ENCODE results near the gene PPP1R13L. TPM values are rescaled to one million over a fixed set of nuclear protein-coding genes. Genes with fewer than 3 reads are reported as not detected.
A peak's percentile ranks its signal among the peaks of the same experiment; 100 is the strongest.
"Not testable (repeated sequence)": the region's sequence is repeated elsewhere in the genome, so short reads cannot be mapped to it uniquely, and the experiment has no call there.

PPP1R13L gene
- total RNA-seq, 1 donor from 2014 or later: 67.9 TPM

DNA sequence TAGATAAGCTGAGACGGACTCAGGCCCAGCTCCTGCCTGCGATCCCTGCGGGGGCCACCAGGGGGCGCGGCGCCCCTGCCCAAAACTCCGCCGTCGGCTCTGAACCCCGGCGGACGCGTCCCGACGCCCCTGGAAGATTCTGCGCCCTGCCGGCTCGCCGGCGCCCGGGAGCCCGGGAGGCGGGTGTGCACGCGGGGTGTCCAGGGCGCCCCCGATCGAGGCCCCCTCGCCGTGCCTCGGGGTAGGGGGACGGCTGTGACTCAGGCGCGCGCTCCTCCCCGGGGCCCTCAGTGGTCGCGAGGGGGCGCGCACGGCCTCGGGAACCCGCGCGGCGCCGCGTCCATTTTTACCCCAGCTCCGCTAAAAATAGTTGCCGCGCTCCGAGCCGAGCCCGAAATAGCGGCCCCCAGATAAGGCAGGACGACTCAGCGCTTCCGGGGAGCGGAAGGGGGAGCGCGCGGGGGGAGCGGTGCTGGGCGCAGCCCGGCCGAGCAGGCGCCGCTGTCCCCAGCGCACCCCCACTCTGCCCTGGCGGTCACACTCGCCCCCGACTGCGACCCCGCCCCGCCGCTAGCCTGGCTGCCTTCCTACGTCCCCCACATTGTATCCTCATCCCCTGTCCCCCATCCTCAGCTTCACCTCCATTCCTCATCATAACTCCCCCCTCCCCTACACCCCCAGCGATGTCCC is 34.8 kb upstream of the PPP1R13L start:
- peaks cover 12% of the 10 kb centered on the region for H3K4me1 ChIP-seq
- intact Hi-C loops (cut with DNase I): loop anchor here (2.0 kb wide), 1 partner anchor 39 kb away; no protein-coding TSS in a partner anchor
- TF ChIP-seq, protein P1, sequence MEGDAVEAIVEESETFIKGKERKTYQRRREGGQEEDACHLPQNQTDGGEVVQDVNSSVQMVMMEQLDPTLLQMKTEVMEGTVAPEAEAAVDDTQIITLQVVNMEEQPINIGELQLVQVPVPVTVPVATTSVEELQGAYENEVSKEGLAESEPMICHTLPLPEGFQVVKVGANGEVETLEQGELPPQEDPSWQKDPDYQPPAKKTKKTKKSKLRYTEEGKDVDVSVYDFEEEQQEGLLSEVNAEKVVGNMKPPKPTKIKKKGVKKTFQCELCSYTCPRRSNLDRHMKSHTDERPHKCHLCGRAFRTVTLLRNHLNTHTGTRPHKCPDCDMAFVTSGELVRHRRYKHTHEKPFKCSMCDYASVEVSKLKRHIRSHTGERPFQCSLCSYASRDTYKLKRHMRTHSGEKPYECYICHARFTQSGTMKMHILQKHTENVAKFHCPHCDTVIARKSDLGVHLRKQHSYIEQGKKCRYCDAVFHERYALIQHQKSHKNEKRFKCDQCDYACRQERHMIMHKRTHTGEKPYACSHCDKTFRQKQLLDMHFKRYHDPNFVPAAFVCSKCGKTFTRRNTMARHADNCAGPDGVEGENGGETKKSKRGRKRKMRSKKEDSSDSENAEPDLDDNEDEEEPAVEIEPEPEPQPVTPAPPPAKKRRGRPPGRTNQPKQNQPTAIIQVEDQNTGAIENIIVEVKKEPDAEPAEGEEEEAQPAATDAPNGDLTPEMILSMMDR (IDR thresholded peaks at IDR 0.05): peak; percentile 100
- DNase-seq: peak; percentile 91
- peak; percentile 75 for ATAC-seq
- no peaks in the 10 kb centered on the region for H3K9me3 ChIP-seq
- H3K27me3 ChIP-seq: no peaks in the 10 kb centered on the region
- H3K27ac ChIP-seq: peak overlapping the region; percentile 87
- H3K36me3 ChIP-seq: no peaks in the 10 kb centered on the region
- peak overlapping the region; percentile 72 for H3K4me3 ChIP-seq

DNA sequence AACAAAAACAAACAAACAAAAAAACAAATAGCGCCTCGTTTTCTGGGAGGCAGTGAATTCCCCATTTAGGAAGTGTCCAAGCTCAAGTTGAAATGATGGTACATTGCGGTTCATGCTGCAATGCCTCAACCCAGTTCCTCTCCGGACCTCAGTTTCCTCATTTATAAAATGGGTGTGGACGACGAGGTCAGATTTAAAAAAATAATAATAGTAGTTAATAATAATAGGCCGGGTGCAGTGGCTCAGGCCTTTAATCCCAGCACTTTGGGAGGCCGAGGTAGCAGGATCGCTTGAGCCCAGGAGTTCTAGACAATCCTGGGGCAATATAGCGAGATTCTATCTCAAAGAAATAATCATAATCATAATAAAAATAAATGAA is 34.3 kb upstream of the PPP1R13L start:
- Histone ChIP-seq H3K9me3 (no peaks in the 10 kb centered on the region), H3K36me3 (no peaks in the 10 kb centered on the region), H3K4me3 (peak overlapping the region; percentile 72), H3K4me1 (peaks cover 9% of the 10 kb centered on the region), H3K27ac (peak overlapping the region; percentile 87), H3K27me3 (no peaks in the 10 kb centered on the region)
- TF ChIP-seq, protein P1 (IDR thresholded peaks at IDR 0.05): no peak
- ATAC-seq: no peak
- intact Hi-C loops (cut with DNase I): no loop called here
- no peak for DNase-seq

DNA sequence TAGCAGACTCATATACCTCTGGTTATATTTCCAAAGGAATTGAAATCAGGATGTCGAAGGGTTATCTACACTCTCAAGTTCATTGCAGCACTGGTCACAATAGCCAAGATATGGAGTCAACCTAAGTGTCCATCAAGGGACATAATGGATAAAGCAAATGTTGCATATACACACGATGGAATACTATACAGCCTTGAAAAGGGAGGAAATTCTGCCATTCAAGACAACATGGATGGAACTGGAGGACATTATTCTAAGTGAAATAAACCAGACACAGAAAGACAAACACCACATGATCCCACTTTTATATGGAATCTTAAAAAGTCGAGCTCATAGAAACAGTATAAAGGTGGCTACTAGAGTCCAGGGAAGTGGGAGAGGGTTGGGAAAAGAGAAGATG is 32.5 kb upstream of the PPP1R13L start:
- Histone ChIP-seq H3K4me1 (no peaks in the 10 kb centered on the region), H3K9me3 (no peaks in the 10 kb centered on the region), H3K27me3 (no peaks in the 10 kb centered on the region), H3K27ac (no peak overlapping the region), H3K36me3 (no peaks in the 10 kb centered on the region), H3K4me3 (no peak overlapping the region)
- ATAC-seq (no peak), DNase-seq (no peak)
- TF ChIP-seq, protein P1 (IDR thresholded peaks at IDR 0.05): no peak
- intact Hi-C loops (cut with DNase I): no loop called here

DNA sequence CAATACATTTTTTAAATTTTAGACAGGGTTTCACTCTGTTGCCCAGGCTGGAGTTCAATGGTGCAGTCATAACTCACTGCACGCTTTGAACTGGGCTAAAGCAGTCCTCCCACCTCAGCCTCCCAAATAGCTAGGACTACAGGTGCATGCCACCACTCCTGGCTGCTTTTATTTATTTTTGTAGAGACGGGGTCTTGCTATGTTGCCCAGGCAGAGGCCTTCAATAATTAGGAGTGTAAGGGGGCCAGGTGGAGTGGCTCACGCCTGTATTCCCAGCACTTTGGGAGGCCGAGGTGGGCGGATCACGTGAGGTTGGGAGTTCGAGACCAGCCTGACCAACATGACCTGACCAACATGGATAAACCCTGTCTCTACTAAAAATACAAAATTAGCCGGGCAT is 27.7 kb upstream of the PPP1R13L start:
- H3K27ac ChIP-seq; H3K27me3 ChIP-seq; H3K9me3 ChIP-seq; H3K36me3 ChIP-seq; DNase-seq; H3K4me3 ChIP-seq; ATAC-seq; H3K4me1 ChIP-seq; intact Hi-C loops (cut with DNase I): not testable (repeated sequence)

DNA sequence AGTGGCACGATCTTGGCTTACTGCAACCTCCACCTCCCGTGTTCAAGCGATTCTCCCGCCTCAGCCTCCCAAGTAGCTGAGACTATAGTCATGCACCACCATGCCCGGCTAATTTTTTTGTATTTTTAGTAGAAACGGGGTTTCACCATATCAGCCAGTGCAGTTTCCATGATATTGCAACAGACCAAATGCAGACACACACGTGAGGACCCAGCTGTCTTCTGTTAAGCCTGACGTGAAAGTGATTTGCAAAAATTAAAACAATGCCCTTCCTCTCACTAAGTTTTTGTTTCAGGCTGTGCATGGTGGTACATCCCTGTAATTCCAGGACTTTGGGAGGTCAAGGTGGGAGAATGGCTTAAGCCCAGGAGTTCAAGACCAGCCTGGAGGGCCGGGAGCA is 26.1 kb upstream of the PPP1R13L start:
- H3K27me3 ChIP-seq; H3K9me3 ChIP-seq; DNase-seq; H3K36me3 ChIP-seq; H3K4me1 ChIP-seq; H3K27ac ChIP-seq; intact Hi-C loops (cut with DNase I); ATAC-seq; H3K4me3 ChIP-seq: not testable (repeated sequence)

DNA sequence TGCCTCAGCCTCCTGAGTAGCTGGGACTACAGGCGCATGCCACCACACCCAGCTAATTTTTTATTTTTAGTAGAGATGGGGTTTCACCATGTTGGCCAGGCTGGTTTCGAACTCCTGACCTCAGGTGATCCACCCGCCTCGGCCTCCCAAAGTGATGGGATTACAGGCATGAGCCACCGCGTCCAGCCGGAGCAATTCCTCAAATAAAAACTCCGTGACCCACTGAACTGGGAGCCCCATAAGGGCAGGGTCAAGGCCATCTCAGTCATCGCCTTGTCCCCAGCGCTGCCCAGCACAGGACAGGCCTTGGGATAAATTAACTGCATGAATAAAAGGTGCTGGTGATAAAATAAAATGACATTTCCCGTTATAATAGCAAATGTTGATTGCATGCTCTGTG is 25.0 kb upstream of the PPP1R13L start:
- not testable (repeated sequence) for H3K4me1 ChIP-seq, H3K27ac ChIP-seq, DNase-seq, H3K36me3 ChIP-seq, H3K27me3 ChIP-seq, ATAC-seq, H3K9me3 ChIP-seq, H3K4me3 ChIP-seq
- intact Hi-C loops (cut with DNase I): loop anchor here (5.0 kb wide), 1 partner anchor 62 kb away; no protein-coding TSS in a partner anchor

DNA sequence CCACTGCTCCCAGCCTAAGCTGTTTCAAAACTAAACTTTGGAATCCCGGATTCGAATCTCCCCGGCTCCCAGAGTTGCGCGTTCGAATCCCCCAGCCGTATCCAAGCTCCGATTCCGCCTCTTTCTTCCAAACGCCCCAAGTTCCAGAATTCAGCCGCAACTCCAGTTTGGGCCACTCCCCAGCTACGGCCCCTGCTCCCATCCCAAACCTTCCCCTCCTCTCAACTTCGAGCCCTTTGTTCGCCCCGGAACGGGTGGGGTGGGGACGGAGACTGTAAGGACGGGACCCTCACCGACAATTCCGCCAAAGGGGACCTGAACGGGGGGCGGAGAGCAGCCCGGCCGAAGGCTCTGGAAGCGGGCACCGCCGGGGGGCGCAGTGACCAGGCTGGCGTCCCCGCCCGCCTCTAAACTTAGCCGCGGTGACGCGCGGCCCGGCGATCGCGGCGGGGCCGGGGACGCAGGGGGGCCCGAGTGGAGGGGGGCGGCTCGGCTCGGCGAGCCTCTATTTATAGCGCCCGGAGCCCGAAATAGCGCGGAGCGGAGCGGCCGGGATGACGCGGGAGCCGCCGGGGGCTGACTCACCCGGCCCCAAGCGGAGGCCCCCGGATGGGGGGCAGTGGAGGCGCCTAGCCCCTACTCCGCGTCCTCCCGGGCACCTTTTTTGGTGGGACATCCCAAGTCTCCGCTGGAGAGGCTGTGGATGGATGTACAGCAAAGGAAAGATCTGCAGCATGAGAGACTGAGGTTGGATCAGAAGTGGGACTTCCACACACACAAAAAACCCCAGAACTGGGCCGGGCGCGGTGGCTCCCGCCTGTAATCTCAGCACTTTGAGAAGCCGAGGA is 23.7 kb upstream of the PPP1R13L start:
- TF ChIP-seq, protein P1 (IDR thresholded peaks at IDR 0.05): peak; percentile 40
- H3K9me3 ChIP-seq: no peaks in the 10 kb centered on the region
- H3K4me3 ChIP-seq: peak overlapping the region; percentile 48
- intact Hi-C loops (cut with DNase I): loop anchor here (5.0 kb wide), 1 partner anchor 64 kb away; no protein-coding TSS in a partner anchor
- H3K27ac ChIP-seq: peak overlapping the region; percentile 42
- ATAC-seq (peak; percentile 5), DNase-seq (no peak)
- H3K27me3 ChIP-seq: no peaks in the 10 kb centered on the region
- peaks cover 18% of the 10 kb centered on the region for H3K4me1 ChIP-seq
- no peaks in the 10 kb centered on the region for H3K36me3 ChIP-seq

Data from upper lobe of right lung (tissue), 1 donor.